HG03045 (cell line): ENCODE data around the gene PLCL1.
"Not testable (repeated sequence)": the region's sequence is repeated elsewhere in the genome, so short reads cannot be mapped to it uniquely, and the experiment has no call there.

Source experiments
- ATAC-seq: cut with Tn5 transposase; IDR thresholded peaks from one replicate; pipeline ENCODE4 v1.9.1; 2021; ENCODE audit warnings: mild to moderate bottlenecking, moderate library complexity; ENCODE audit not compliant: unreplicated experiment

Gene PLCL1

DNA sequence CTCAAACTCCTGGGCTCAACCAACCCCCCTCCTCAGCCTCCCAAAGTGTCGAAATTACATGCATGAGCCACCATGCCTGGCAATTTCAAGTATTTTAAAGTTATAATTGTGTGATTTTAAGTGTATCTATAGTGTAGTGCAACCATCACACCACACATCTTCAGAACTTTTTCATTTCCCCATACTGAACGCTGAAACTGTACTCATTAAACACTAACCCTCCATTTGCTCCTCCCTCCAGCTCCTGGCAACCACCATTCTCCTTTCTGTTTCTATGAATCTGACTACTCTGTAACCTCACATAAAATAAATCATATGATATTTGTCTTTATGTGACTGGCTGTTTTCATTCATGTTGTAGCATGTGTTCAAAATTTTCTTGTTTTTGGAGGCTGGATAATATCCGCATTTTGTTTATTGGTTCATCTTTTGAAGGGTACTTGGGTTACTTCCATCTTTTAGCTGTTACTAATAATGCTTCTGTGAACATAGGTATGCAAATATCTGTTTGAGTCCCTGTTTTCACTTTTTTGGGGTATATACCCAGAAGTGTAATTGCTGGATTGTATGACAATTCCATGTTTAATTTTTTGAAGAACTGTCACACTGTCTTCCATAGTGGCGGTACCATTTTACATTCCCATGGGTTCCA lies 188.2 kb downstream of the PLCL1 start:
- ATAC-seq, result peak; percentile 84

- ATAC-seq, result no peak
Observed at GRCh38 chr2:197993363-197993762, 189.0 kb downstream of the PLCL1 start.

DNA sequence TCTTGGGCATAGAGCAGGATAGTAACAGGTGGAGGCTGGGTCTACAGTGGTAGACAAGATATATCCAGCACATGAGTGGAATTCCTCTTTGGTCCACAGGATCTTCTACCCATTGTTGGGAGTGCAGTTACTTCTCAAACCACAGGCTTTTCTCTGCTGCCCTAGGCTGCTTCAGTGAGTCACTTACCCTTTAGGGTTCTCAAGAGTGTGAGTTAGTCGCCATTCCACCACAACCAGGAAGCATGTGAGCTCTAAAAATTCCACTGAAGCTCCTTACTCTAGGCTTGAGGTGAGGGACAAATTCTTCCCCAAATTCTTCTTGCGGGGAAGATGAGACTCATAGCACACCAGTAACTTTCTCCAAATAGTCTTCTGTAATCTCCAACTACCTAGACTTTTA lies 189.4 kb downstream of the PLCL1 start:
- no peak for ATAC-seq

- no peak for ATAC-seq
Observed at GRCh38 chr2:197994751-197995150, 190.4 kb downstream of the PLCL1 start.

GRCh38 chr2:197996583-197996982 lies 192.2 kb downstream of the PLCL1 start:
- no peak for ATAC-seq

DNA sequence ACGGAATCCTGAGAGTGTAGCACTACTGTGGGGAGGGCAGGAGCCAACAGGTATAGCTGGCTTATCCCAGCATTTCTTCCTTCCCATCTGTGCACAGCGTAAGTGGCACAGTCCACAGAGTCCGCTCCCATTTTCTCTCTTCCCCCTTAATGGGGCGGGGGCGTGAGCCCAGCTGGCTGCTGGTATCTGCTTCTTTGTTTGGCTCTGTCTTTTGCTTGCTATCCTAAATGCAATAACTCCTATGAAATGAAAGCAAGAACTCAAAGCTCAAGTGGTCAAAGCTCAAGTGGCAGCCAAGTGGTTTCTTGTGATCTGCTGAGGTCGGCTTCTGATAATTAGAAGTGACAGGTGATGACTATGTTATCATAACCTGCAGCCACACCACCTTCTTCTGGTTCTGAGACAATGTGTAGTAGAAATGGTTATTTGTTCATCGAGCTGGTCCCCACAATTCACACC lies 192.7 kb downstream of the PLCL1 start:
- ATAC-seq, result no peak

GRCh38 chr2:197998702-197999101 lies 194.3 kb downstream of the PLCL1 start:
- ATAC-seq, result no peak

- ATAC-seq, result no peak
Observed at GRCh38 chr2:198000417-198000816, 196.0 kb downstream of the PLCL1 start.

DNA sequence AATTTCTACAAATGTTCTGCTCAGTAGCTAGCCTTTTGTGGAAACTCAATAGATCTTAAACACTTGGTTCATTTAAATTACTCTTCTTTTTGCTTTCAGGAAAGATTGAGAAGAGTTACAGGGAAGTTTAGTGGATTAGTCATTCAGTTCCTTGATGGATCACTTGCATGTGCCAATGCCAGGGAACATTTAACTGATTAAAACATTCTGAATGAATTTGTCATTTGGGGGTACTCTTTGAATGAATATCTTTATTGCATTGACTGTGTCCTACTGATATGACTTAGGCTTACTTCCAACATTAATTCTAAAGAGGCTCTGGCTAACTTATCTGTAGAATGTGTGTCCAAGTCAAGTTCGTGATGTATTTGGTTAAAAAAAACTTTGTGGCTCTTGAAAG lies 199.8 kb downstream of the PLCL1 start:
- ATAC-seq, result no peak

GRCh38 chr2:198004921-198005829 lies 200.8 kb downstream of the PLCL1 start:
- peak; percentile 90 for ATAC-seq

GRCh38 chr2:198006733-198007132 lies 202.3 kb downstream of the PLCL1 start:
- ATAC-seq, result no peak

DNA sequence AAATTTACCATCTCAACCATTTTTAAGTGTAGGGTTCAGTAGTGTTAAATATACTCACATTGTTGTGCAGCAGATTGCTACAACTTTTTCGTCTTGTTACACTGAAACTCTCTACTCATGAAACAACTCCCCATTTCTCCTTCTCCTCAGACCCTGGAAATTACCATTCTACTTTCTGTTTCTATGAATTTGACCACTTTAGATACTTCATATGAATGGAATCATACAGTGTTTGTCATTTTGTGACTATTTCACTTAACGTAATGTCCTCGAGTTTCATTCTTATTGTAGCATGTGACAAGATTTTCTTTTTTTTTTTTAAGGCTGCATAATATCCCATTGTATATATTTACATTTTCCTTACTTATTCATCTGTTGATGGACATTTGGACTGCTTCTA lies 203.8 kb downstream of the PLCL1 start:
- no peak for ATAC-seq

DNA sequence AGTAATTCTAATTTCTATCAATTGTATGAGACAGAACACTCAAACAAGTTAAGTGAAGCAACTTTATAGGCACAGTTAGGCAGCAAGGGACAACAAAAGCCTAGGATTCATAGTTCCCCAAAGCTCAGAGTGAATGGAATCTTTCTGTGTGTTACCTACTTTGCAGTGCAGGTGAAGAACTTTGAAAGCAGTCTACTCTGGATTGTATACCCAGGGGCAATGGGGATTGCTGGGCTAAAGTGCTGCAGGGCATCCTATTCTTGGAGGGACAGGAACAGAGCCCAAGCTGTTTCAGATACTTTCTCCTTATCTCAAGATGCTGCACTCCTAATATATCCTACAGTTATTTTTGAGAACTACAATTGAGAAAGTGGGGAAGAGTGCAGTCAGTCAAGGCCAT lies 207.6 kb downstream of the PLCL1 start:
- no peak for ATAC-seq

- ATAC-seq, result no peak
Observed at GRCh38 chr2:198016243-198016642, 211.8 kb downstream of the PLCL1 start.

DNA sequence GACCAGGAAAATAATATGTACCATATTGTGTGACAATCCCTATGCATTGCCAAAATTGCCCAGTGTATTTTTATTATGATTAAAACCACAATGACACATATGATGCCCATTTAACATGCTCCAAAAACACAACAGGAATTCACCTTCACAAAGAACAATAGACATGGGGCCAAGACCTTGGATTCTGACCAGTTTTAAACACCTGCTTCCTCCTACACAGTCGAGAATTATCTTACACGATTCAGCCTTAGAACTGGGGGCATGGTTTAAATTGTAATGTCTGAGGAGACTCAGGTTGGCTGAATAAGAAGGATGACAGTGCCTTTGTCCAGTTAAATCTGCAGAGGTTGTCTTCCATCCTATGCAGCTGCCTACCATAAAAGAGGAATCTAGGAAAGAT lies 212.7 kb downstream of the PLCL1 start:
- no peak for ATAC-seq

- no peak for ATAC-seq
Observed at GRCh38 chr2:198028955-198029354, 224.6 kb downstream of the PLCL1 start.

DNA sequence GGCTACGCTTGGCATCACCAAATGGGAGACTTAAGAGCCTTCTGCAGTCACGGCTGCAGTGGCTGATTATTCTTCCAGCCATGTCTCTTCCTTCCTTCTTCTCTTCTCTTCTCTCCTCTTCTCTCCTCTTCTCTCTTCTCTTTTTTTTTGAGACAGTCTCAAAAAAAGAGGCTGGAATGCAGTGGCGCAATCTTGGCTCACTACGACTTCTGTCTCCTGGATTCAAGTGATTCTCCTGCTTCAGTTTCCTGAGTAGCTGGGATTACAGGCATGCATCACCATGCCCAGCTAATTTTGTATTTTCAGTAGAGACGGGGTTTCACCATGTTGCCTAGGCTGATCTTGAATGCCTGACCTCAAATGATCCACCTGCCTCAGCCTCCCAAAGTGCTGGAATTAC lies 225.2 kb downstream of the PLCL1 start:
- ATAC-seq, result not testable (repeated sequence)

DNA sequence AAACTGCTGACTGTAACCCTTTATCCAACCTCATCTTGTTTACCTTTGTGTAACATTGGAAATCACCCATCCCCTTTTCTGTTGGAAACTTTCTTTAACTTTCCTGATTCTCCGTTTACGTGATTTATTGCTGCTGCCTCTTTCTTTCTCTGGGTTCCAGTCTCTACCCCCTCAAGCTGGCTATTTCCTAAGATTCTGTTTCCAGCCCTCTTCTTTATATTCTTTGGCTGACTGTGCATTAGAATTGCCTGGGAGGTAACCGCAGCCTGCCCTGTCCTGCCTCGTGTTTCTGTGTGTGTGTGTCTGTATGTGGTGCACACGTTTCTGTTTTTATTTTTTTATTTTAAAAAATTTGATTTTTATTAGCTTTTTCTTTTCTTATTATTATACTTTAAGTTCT lies 229.2 kb downstream of the PLCL1 start:
- ATAC-seq, result no peak

GRCh38 chr2:198036029-198036879 lies 231.9 kb downstream of the PLCL1 start:
- ATAC-seq, result no peak

GRCh38 chr2:198040835-198041234 lies 236.4 kb downstream of the PLCL1 start:
- no peak for ATAC-seq

DNA sequence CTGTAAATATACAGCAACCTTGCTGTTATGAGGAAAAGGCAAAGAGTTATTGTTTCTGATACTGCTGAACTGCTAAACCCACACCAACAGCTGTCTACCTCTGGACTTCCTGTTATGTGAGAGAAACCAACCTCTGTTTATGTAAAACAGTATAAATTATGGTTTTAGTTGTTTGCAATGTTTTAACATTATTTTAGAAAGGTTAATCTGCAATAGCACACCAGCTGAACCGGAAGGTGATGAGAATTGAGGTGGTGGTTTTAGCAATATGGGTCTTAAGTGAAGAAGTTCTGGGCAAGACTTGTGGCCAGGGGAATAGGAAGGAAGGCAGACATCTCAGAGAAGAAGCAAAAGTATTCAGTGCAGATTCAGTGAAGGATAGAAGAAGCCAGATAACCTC lies 237.8 kb downstream of the PLCL1 start:
- ATAC-seq, result peak; percentile 85
